ENCODE measurements around the gene LMNTD1. TPM values are rescaled to one million over a fixed set of nuclear protein-coding genes. Genes with fewer than 3 reads are reported as not detected.

Gene LMNTD1
- total RNA-seq, 1 donor from 2014 or later: not detected

DNA sequence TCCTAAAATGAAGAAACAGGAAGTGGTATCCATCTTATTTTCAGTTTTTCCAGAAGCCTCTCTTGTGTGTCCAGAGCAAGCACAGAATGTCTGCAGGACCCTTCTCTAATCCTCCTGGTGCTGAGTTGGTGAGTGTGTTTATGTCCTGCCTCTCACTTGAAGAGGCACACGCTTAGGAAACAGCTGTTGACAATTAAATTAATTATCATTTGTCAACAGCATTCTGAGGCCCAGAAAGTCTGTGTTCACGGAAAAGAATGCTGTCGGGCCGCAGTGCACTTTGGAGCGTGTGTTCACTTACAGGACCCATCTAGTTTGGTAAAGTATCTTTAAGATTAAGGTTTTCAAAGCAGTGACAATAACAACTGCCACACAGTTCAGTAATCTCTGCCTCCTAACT, 70.5 kb downstream of the LMNTD1 start:
- H3K27me3 Mint-ChIP-seq (ENCODE audit: unreplicated experiment): no peaks in the 10 kb centered on the region
- no peaks in the 10 kb centered on the region for H3K36me3 Mint-ChIP-seq (ENCODE audit: unreplicated experiment)
- H3K4me3 Mint-ChIP-seq (ENCODE audit: unreplicated experiment): no peak overlapping the region
- DNase-seq (ENCODE audit: extremely low spot score, unreplicated experiment): no peak
- no peak for TF ChIP-seq CTCF (IDR thresholded peaks at IDR 0.05)
- peaks cover 4% of the 10 kb centered on the region for H3K9me3 Mint-ChIP-seq (ENCODE audit: unreplicated experiment)
- no peaks in the 10 kb centered on the region for H3K4me1 Mint-ChIP-seq (ENCODE audit: unreplicated experiment)
- no peak overlapping the region for H3K27ac Mint-ChIP-seq (ENCODE audit: unreplicated experiment)

GRCh38 chr12:25480145-25480544, 72.9 kb downstream of the LMNTD1 start:
- Mint-ChIP-seq H3K27me3 (ENCODE audit: unreplicated experiment) (no peaks in the 10 kb centered on the region), H3K9me3 (ENCODE audit: unreplicated experiment) (peaks cover 4% of the 10 kb centered on the region), H3K27ac (ENCODE audit: unreplicated experiment) (no peak overlapping the region), H3K36me3 (ENCODE audit: unreplicated experiment) (no peaks in the 10 kb centered on the region), H3K4me1 (ENCODE audit: unreplicated experiment) (no peaks in the 10 kb centered on the region), H3K4me3 (ENCODE audit: unreplicated experiment) (no peak overlapping the region)
- DNase-seq (ENCODE audit: extremely low spot score, unreplicated experiment): no peak
- TF ChIP-seq CTCF (IDR thresholded peaks at IDR 0.05): no peak

DNA sequence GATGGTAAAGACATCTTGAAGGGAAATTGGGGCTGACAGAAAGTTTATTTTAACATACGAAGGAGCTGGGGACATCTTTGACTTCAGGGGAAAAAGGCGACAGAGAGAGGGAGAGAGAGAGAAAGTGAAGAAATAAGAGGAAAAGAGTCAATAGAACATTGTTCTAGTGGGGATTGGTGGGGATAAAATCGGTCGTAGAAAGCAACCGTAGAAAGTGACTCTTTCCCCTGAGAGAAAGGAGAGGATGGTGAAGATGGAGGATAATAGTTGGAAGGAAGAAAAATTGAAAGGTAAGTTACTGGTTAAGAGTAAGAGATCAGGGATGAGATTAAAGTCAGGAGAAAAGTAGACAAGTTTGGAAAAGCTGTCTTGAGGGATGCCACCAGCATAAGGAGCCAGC, 75.9 kb downstream of the LMNTD1 start:
- H3K27me3 Mint-ChIP-seq (ENCODE audit: unreplicated experiment): no peaks in the 10 kb centered on the region
- H3K27ac Mint-ChIP-seq (ENCODE audit: unreplicated experiment): no peak overlapping the region
- H3K36me3 Mint-ChIP-seq (ENCODE audit: unreplicated experiment): no peaks in the 10 kb centered on the region
- H3K9me3 Mint-ChIP-seq (ENCODE audit: unreplicated experiment): peaks cover 4% of the 10 kb centered on the region
- no peak overlapping the region for H3K4me3 Mint-ChIP-seq (ENCODE audit: unreplicated experiment)
- no peak for TF ChIP-seq CTCF (IDR thresholded peaks at IDR 0.05)
- no peak for DNase-seq (ENCODE audit: extremely low spot score, unreplicated experiment)
- no peaks in the 10 kb centered on the region for H3K4me1 Mint-ChIP-seq (ENCODE audit: unreplicated experiment)

- Mint-ChIP-seq H3K4me1 (ENCODE audit: unreplicated experiment) (peaks cover 8% of the 10 kb centered on the region), H3K9me3 (ENCODE audit: unreplicated experiment) (no peaks in the 10 kb centered on the region), H3K4me3 (ENCODE audit: unreplicated experiment) (no peak overlapping the region), H3K36me3 (ENCODE audit: unreplicated experiment) (no peaks in the 10 kb centered on the region), H3K27ac (ENCODE audit: unreplicated experiment) (no peak overlapping the region), H3K27me3 (ENCODE audit: unreplicated experiment) (no peaks in the 10 kb centered on the region)
- TF ChIP-seq CTCF (IDR thresholded peaks at IDR 0.05): no peak
- DNase-seq (ENCODE audit: extremely low spot score, unreplicated experiment): no peak
Measured at GRCh38 chr12:25472453-25472852, 80.6 kb downstream of the LMNTD1 start.

DNA sequence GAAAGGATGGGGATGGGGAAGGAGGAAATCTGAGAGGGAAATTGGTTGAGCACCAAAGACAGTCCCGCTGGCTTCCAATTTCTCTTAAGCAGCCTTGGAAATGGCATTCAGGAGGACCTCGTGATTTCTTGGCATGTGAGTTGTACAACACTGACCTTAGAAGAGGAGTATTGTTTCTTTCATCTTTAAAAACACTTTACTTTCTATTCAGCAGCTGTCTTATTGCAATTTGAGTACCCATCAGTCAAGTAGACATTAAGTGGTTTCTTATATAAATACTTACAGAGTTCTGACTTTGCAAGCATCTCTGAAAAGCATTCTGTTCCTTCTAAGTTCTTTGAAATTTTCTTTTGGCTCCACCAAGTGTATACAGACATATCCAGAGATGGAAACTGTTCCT, 83.2 kb downstream of the LMNTD1 start:
- no peak for DNase-seq (ENCODE audit: extremely low spot score, unreplicated experiment)
- Mint-ChIP-seq H3K27me3 (ENCODE audit: unreplicated experiment) (no peaks in the 10 kb centered on the region), H3K36me3 (ENCODE audit: unreplicated experiment) (no peaks in the 10 kb centered on the region), H3K9me3 (ENCODE audit: unreplicated experiment) (no peaks in the 10 kb centered on the region), H3K4me1 (ENCODE audit: unreplicated experiment) (peaks cover 8% of the 10 kb centered on the region), H3K27ac (ENCODE audit: unreplicated experiment) (peak overlapping the region; percentile 13), H3K4me3 (ENCODE audit: unreplicated experiment) (no peak overlapping the region)
- no peak for TF ChIP-seq CTCF (IDR thresholded peaks at IDR 0.05)
